Cerebellar cortex (tissue), 1 donor: ENCODE results near the gene PLEKHM3.

Source experiments
- DNase-seq: peaks from one replicate; pipeline ENCODE4 v3.0.0-alpha.2; 2015; ENCODE audit warnings: low spot score

The PLEKHM3 gene

DNA sequence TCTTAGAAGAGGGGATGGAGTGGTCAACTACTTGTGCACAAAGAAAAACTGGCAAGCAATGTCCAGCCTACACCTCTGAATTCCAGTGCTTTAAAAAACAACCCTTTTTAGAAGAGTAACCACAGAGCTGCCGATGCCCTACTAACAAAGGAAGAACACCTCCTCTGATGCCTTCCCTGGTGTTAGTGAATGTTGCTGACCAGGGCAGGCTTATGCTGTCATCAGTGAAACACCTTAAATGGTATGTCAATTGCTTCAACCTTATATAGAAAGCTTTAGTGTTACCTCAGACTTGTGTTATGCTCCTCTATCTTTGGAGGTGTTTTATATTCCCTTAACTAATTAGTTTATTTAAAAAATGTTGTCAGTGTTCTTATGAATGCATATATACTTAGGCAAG is 175.9 kb downstream of the PLEKHM3 start:
- no peak for DNase-seq

DNA sequence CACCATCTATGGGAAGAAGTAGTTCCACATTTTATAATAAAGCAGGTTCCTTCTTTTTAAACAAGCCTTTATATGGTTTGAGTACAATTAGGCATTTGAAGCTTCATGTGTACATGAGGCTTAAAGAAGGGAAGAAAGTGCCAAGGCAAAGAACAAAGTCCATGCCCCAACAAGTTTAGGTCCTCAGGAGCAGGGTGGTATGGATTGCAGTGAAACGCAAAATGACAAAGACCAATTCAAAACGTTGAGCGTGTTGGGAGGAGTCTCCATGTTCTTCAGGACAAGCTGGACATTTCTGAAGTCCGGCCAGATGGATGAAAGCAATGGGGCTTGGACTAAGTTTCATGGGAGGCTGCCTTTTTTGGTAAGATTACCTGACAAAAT is 176.8 kb downstream of the PLEKHM3 start:
- DNase-seq = no peak

GRCh38 chr2:207847807-207848544 is 177.4 kb downstream of the PLEKHM3 start:
- DNase-seq = peak; percentile 76

- no peak for DNase-seq
Measured at GRCh38 chr2:207847098-207847806, 178.1 kb downstream of the PLEKHM3 start.

DNA sequence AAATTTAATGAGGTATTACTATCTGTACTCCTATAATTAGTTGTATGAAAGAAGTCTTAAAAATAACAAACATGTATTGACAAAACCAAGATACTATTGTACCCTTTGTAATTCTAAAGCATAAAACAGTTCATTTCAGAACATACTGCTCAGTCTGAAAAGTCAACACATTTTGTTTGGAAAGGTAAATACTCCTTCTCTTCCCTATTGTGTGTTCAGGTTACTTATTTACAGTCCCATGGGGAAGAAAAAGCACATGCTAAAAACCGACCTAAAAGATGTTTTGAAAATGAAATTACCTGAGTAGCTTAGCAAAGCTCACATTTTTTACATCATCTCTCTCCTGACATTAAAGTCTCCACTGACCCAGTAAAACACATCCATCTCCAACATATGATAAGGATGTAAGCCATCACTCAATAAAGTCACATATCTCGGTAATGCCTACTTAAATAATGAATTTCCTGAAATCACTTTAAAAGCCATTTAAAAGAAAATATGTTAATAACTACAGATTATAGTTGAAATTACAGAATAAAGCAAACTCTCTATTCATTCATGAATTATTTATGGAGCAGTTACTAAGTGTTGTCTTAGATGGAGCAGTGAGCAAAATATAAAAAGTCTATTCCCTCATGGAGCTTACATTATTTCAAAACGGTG is 180.0 kb downstream of the PLEKHM3 start:
- DNase-seq = no peak

- no peak for DNase-seq
Measured at GRCh38 chr2:207844648-207845047, 180.7 kb downstream of the PLEKHM3 start.

- DNase-seq = no peak
Measured at GRCh38 chr2:207840101-207840500, 185.2 kb downstream of the PLEKHM3 start.

DNA sequence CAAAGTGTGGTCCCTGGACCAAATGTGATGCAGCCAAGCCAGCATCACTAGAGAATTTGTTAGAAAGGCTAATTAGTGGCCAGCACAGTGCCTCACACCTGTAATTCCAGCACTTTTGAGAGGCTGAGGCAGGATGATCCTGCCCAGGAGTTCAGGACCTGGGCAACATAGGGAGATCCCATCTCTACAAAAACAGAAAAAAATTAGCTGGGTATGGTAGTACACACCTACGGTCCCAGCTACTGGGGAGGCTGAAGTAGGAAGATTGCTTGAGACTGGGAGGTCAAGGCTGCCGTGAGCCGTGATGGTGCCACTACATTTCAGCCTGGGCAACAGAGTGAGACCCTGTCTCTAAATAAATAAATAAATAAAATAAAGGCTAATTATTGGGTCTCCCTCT is 185.8 kb downstream of the PLEKHM3 start:
- no peak for DNase-seq

DNA sequence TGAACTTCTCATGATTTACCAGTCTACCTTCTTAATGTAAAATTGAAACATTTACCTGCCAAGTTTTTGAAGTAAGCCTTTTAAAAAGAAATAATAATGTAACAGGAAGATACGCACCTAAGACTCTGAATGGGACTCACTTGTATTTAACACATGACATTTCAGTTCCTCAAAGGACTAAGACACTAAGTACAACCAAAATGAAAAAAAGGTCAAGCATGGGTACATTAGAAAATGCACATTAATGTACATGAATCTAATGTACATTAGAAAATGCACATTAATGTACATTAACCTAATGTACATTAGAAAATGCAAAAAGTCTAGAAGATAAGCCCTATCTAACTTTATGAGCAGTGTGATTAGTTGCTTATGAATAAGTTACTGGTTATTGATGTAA is 186.3 kb downstream of the PLEKHM3 start:
- DNase-seq = no peak

DNA sequence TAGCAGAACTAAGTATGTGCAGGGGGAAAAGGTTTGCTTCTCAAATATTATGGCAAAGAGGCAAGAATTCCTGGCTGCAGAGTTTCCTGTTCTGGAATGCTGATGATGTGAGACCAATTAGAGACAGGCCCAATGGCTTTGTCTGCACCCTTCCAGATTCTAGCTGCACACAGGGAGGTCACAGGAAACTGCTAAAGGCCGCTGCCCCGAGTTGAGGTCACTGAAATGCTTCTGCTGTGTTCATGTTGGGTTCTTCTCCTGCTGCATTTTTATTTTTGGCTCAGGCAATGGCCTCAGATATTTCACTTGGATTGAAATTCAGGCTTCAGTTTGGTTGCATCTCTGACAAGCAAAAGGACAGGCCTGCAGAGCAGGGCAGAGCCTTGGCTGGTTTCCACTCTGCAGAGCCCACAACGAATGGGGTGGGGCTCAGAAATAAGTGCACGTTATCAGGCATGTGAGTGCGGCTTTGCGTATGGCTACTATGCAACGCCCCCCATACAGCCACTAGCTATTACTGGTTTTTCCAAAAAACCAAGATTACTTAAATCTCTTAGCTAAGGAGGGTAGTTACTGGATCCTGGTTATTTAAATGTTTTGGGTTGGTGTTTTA is 188.7 kb downstream of the PLEKHM3 start:
- DNase-seq = peak; percentile 67

DNA sequence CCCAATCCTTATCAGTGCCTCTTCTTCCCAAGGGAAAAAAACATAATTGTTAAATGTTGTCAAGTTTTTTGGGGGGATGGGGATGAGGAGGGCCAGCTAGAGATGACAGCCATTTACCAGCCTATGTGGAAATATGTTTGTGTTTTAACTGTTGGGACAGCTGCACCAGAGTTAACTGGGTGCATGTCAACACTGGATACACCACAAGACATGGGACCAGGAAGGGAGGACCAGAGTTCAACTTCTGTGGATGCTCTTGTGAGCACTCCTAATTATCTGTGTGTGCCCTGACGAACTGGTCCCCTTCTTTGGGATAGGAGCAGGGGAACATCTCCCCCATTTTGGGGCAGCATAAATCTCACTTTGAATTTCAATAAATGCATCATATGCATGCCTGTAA is 189.5 kb downstream of the PLEKHM3 start:
- DNase-seq = no peak

DNA sequence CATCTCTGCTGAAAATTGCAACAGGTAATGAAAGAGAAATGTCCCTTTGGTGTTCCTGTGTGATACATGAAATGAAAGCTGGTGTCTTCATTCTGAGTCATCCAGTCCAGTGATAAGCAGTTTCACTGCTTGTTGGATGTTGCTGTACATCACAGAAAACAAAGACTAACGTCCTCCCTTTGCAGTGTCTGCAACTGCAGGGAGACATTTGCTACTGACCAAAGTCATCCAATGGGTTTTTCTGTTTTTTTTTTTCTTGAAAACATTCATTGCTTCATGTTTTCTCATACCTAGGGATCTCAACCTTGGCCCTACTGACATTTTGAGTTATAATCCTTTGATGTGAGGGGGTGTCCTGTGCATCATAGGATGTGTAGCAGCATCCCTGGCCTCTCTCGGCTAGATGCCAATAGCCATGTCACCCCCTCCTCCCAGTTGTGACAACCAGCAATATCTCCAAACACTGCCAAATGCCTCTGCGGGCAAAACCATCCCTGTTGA is 192.0 kb downstream of the PLEKHM3 start:
- DNase-seq = no peak

DNA sequence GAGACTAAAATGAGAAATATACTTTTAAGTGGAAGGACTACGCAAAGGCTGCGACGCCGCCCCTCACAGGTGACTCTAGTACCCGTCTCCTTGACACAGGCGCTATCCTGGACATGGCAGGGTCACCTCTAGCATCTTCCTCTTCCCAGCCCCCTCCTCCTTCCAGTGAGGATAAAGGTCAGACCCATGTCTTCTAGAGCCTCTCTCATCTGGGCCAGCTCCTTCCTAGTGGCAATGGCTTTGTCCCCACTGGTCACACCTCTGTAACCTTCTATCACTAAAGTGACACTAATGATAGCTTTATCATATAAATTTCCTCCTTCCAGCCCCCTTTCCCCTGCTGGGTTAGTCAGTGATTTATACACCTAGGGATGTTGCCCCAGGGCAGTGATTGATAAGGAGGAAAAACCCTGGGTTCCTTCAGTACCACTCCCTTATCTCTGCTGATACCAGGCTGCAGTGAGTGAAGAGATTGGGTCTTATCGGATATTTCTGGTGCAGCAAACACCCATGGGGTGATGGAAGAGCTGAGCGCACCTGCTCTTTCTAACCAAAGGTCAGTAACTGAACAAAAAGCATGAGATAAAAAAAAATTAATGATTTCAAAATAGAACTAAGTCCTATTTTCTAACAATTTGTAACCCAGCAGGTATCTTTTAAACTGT is 193.6 kb downstream of the PLEKHM3 start:
- no peak for DNase-seq

- DNase-seq = no peak
Measured at GRCh38 chr2:207830778-207831438, 194.4 kb downstream of the PLEKHM3 start.

GRCh38 chr2:207828361-207829057 is 196.8 kb downstream of the PLEKHM3 start:
- no peak for DNase-seq

- no peak for DNase-seq
Measured at GRCh38 chr2:207825978-207826377, 199.3 kb downstream of the PLEKHM3 start.

- DNase-seq = peak; percentile 44
Measured at GRCh38 chr2:207825045-207825954, 200.0 kb downstream of the PLEKHM3 start.

DNA sequence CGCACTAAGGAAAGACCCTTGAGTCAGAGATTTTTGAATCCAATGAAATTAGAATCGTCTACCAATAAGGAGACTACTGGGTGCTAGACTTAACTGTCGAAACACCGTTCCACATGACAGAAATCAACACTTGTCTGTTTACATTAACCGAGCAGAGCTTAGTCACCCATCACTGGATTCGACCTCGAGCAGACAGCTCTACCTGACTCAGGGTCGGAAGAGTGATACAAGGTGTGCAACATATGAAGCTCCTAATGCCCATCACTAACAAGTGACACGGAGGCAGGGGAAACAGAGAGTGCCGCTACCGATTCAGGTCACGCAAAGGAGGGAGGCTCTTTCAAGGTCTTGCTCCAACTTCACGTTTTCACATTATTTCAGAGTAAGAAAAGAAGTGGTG is 201.5 kb downstream of the PLEKHM3 start:
- DNase-seq = no peak
